ENCODE measurements around the gene NLK. TPM values are rescaled to one million over a fixed set of nuclear protein-coding genes. Genes with fewer than 3 reads are reported as not detected.

Gene NLK
- total and polyA plus RNA-seq, 2 of the 13 experiments (the other 11 are each of a cell fraction or from before 2014, with no cell fraction given): 13.4 to 14.6 TPM

GRCh38 chr17:28182559-28182958, 140.1 kb downstream of the NLK start (continued):
- TF ChIP-seq KIAA2018 (CRISPR knock-in tag; IDR thresholded peaks at IDR 0.05; ENCODE audit: borderline replicate concordance) (no peak), RFXANK (CRISPR knock-in tag; IDR thresholded peaks at IDR 0.05) (no peak)

GRCh38 chr17:28185658-28186057, 143.2 kb downstream of the NLK start:
- intact Hi-C loops (cut with micrococcal nuclease; ENCODE audit: unreplicated experiment): no loop called here
- no TSS peak for BruUV-seq (replicated peaks)
- Histone ChIP-seq H3K9ac (ENCODE audit: insufficient read depth, low read depth, low read length) (no peak overlapping the region), H2AFZ (ENCODE audit: low read length) (no peak overlapping the region), H3K9me3 (ENCODE audit: low read length) (no peaks in the 10 kb centered on the region), H4K20me1 (ENCODE audit: insufficient read depth, low read length) (no peaks in the 10 kb centered on the region), H3K4me3 (replicated peaks in 1 of 3; ENCODE audit: insufficient read depth in 1 of 3, low read depth in 2 of 3, low read length in 3 of 3) (no peak overlapping the region), H3K4me2 (ENCODE audit: low read depth, low read length) (no peak overlapping the region), H3K36me3 (replicated peaks in 1 of 2; ENCODE audit: control insufficient read depth in 1 of 2, insufficient read depth in 2 of 2, low read length in 2 of 2) (peaks cover 0 to 6% of the 10 kb centered on the region in 2 experiments; a peak in 2 of 5 replicates), H3K79me2 (ENCODE audit: insufficient read depth, low read length) (no peaks in the 10 kb centered on the region), H3K27ac (ENCODE audit: extremely low read length, insufficient read depth, low read length) (no peak overlapping the region), H3K27me3 (ENCODE audit: control insufficient read depth in 1 of 2, insufficient read depth in 2 of 2, low read length in 2 of 2) (no peaks in the 10 kb centered on the region), H3K4me1 (ENCODE audit: insufficient read depth, low read length) (no peaks in the 10 kb centered on the region)
- FAIRE-seq (no peak), DNase-seq (ENCODE audit: low spot score) (no peak), ATAC-seq (no peak)
- POLR2A ChIA-PET: no interaction called here
- 95% methylated on average over 5 of the region's 5 CpGs for WGBS (ENCODE audit: low lambda C conversion rate)
- in situ Hi-C loops (cut with HindIII; ENCODE audit: extremely low pct_ligation_motif_present, low pct_unique_long_range_greater_than_20kb): no loop called here
- CTCF ChIA-PET (ENCODE audit: low intra/inter-chr PET ratio, low total read pairs): no interaction called here
- TF ChIP-seq SUZ12 (IDR thresholded peaks at IDR 0.05; ENCODE audit: low read depth, low read length) (no peak), RAD21 (CRISPR knock-in tag; IDR thresholded peaks at IDR 0.05) (no peak), ZNF678 (CRISPR knock-in tag; IDR thresholded peaks at IDR 0.05) (no peak), GLMP (CRISPR knock-in tag; IDR thresholded peaks at IDR 0.05; ENCODE audit: borderline replicate concordance) (no peak), POLR2AphosphoS2 (IDR thresholded peaks at IDR 0.05; ENCODE audit: low read depth, low read length) (no peak), U2AF2 (IDR thresholded peaks at IDR 0.05; ENCODE audit: low read depth, low read length) (no peak), MAFF (IDR thresholded peaks at IDR 0.05; ENCODE audit: low read depth, low read length) (no peak), ZBTB38 (CRISPR knock-in tag; IDR thresholded peaks at IDR 0.05) (no peak), ERF (CRISPR knock-in tag; IDR thresholded peaks at IDR 0.05) (no peak), DDIT3 (CRISPR knock-in tag; IDR thresholded peaks at IDR 0.05) (no peak), GTF2F1 (IDR thresholded peaks at IDR 0.05; ENCODE audit: low read length) (no peak)
